GM13976 (cell line): Measurements from ENCODE around the gene UBAP1.

Experiments
- DNase-seq: peaks from one replicate; pipeline ENCODE4 v3.0.0; 2012; ENCODE audit warnings: low spot score
- in situ Hi-C: fragments of 300-500 bp; cut with MboI; formaldehyde crosslinking; loops from one replicate; pipeline ENCODE4 v1.12.0; 2022; ENCODE audit warnings: low sequenced_read_pairs, mixed read lengths, inconsistent platforms; ENCODE audit not compliant: unreplicated experiment
- TF ChIP-seq, protein P1 (sequence below): IDR thresholded peaks from 2 replicates; pipeline ENCODE4 v1.5.1; 2012; ENCODE audit warnings: borderline replicate concordance, mild to moderate bottlenecking; ENCODE audit not compliant: insufficient read depth; ENCODE audit errors: extremely low read depth, missing control alignments, control extremely low read depth

Gene UBAP1

DNA sequence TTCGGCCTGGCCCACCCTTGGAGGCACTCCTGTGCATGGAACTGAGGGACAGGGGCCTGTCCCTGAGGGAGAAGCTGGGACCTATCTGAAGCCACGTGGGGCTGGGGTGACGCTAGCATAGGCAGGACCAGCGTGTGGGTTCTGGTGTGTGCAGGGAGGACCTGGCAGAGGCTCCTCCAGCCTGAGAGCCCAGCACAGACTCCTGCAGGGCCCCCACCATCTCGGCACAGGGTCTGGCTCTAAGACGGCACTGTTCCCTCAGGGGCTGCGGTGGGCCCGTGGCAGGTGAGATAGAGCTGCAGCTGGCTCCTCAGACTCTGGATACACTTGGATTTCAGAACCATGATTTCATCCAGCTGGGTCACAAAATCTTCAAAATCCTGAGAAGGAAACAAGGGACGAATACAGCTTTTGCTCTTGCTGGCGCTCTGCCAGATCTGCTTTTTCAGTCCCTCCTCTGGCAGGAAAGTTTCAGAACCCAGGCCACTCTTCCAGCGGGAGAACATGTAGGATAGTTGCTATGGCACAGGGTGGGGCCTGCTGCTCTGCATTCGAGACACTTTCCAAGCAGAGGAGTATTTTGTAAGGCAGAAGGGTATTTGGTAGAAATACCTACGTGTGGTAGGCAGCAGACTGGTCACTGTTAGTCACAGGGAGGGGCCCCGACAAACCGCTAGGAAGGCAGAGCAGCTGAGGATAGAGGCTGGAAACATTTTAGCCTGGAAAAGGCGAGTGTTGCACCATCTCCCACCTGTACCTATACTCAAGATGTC lies 75.5 kb downstream of the UBAP1 start:
- TF ChIP-seq, protein P1, sequence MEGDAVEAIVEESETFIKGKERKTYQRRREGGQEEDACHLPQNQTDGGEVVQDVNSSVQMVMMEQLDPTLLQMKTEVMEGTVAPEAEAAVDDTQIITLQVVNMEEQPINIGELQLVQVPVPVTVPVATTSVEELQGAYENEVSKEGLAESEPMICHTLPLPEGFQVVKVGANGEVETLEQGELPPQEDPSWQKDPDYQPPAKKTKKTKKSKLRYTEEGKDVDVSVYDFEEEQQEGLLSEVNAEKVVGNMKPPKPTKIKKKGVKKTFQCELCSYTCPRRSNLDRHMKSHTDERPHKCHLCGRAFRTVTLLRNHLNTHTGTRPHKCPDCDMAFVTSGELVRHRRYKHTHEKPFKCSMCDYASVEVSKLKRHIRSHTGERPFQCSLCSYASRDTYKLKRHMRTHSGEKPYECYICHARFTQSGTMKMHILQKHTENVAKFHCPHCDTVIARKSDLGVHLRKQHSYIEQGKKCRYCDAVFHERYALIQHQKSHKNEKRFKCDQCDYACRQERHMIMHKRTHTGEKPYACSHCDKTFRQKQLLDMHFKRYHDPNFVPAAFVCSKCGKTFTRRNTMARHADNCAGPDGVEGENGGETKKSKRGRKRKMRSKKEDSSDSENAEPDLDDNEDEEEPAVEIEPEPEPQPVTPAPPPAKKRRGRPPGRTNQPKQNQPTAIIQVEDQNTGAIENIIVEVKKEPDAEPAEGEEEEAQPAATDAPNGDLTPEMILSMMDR, result no peak
- in situ Hi-C loops, result no loop called here
- DNase-seq, result no peak

DNA sequence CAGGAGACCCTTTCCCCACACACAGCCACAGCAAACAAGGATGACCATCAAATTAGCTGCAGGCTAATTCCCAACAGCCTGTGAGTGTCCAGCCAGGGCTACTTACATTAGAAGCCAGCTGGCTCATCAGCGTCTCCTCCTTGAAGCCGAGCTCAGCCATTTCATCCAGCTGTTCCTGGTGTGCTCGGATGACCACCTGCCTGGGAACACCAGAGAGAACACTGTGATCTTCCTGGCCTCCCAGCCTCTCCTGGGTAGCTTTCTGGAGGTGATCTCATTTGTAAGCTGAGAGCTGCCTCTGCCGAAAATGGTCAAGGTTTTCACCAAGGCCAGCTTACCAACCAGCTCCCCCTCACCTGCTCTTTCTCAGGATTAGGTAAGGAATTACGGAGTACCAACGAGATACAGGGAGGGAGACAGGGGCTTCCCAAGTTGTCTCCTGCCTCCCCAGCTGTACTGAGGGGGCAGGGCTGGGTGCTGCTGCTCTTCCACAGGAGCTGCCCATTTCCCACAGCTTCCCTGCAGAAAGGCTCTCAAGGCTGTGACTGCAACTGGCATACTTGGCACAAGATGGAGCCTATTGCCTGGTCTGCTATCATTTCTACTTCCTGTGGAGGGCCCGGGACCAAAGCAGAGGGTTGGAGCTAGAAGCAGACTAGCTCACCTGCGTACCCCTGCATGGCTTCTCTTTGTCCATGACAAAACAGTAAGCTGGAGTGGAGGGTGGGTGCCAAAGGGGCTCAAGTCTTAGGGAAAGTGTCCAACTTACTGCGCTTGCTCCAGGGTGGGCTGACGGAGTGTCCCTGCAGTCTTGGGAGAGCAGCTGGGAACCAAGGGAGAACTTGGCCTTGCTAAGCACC lies 76.4 kb downstream of the UBAP1 start:
- DNase-seq, result no peak
- in situ Hi-C loops, result no loop called here
- TF ChIP-seq, protein P1, result no peak

DNA sequence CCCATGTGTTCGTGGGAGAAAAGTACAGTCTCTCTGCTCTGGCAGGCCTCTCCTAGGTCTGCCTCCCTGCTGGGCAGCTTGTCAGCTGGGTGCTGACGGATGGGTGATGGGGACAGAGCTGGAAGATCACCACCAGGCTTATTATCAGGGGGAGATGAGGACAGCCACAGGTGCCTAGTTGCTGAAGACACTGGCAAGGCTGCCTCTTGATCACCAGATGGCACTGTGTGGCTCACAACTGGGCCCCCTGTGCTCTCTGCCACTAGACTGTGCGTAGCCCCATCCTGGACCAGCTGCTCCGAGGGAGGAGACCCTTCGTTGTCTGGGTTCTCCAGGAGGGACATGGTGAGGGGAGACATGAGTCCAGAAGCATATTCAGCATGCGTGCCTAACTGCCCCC lies 77.3 kb downstream of the UBAP1 start:
- in situ Hi-C loops, result no loop called here
- TF ChIP-seq, protein P1, result no peak
- no peak for DNase-seq

DNA sequence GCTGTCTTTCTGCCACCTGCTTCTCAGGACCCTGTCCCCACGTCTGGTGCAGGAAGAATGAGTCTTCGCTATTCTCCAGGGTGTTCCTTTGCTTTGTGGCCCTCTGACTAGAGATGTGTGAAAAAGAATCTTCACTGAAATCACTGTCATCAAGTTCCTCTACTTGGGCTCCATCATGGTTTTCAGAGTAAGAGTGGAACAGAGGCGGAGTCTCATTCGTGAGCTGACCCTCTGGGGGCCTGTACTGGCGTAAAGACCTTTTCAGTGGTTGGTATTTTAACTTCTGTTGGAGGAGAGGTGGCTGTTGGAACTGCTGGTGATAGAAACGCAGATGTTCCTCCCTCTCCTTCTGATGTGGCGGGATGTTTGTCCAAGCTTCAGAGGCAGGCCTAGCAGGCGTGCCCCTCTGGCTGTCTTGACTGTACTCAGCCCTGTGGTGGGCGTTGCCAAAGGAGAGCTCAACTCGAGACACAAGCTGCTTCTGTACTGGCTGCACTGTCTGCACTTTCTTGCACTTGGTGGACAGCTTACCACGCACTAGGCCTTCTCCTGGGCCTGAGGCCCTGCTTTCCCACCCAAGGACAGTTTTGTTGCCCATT lies 78.2 kb downstream of the UBAP1 start:
- TF ChIP-seq, protein P1, result no peak
- DNase-seq, result no peak
- in situ Hi-C loops, result no loop called here

- no peak for DNase-seq
- in situ Hi-C loops, result no loop called here
- TF ChIP-seq, protein P1, result no peak
These were observed 80.5 kb downstream of the UBAP1 start for GRCh38 chr9:34259315-34259714.

DNA sequence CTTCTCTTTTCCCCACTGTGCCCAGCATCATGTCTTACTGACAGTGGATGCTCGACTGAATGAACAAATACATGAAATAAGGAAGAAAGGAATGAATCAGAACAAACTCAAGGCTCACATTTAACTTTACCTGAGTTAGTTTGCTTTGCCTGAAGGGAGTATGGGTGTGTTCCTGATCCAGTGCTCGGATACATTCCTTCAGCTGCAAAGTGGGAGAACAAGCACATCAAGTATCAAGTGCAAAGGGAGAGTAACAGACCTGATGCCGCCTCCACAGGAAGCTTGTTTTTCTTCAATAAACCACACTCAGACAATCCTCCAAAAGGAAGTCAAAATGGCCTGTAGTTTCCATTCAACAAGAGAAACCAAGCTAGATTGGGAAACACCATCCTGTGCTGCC lies 84.1 kb downstream of the UBAP1 start:
- TF ChIP-seq, protein P1, result no peak
- no peak for DNase-seq
- in situ Hi-C loops, result no loop called here
